Endothelial cell of umbilical vein (primary cell): Measurements from ENCODE around the gene PRKAR1A.

Source experiments
- EZH2 ChIP-seq: IDR thresholded peaks from 2 replicates; pipeline ENCODE4 v1.6.1; 2012; ENCODE audit warnings: borderline replicate concordance, low read depth, mild to moderate bottlenecking, moderate library complexity, low read length, inconsistent platforms; ENCODE audit not compliant: severe bottlenecking
- FOS ChIP-seq: IDR thresholded peaks from 2 replicates; pipeline ENCODE4 v1.6.1; 2011; ENCODE audit warnings: mild to moderate bottlenecking, low read length, moderate library complexity, borderline replicate concordance; ENCODE audit not compliant: insufficient read depth
- POLR2A ChIP-seq: IDR thresholded peaks from 2 replicates; pipeline ENCODE4 v1.6.1; 2012; ENCODE audit warnings: low read depth, mild to moderate bottlenecking, control low read depth, low read length
- POLR2AphosphoS5 ChIP-seq: IDR thresholded peaks from 2 replicates; pipeline ENCODE4 v1.6.1; 2012; ENCODE audit warnings: low read depth, mild to moderate bottlenecking, control low read depth, low read length, moderate library complexity; ENCODE audit not compliant: insufficient read depth
- TF ChIP-seq, protein P1 (sequence below), 2 donors: IDR thresholded peaks; 1 replicate in 1 of 2; 2 replicates in 1 of 2; pipeline ENCODE4 v1.5.1; 2011; ENCODE audit warnings: low read length in 2 of 2, mild to moderate bottlenecking in 2 of 2, moderate library complexity in 2 of 2, control low read depth in 1 of 2, inconsistent platforms in 1 of 2, low read depth in 1 of 2; ENCODE audit not compliant: insufficient read depth in 1 of 2; ENCODE audit errors: extremely low read depth in 1 of 2
- TF ChIP-seq, protein P2 (sequence below): IDR thresholded peaks from 2 replicates; pipeline ENCODE4 v1.6.1; 2011; ENCODE audit not compliant: insufficient read depth, insufficient read length

DNA sequence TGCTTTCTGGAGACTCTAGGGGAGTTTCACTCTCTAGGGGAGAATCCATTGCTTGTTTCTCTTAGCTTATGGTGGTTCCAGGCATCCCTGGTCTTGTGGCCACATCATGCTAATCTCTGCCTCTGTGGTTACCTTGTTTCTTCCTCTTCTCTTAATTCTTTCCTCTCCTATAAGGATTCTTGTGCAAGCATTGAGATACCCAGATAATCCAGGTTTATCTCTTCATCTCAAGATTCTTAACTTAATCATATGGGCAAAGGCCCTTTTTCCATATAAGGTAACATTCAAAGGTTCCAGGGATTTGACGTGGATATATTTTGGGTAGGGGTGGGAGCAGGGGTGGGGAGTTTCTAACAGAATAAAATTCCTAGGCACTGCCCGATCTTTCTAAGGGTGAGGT is 56.4 kb downstream of the PRKAR1A start:
- TF ChIP-seq, protein P1, sequence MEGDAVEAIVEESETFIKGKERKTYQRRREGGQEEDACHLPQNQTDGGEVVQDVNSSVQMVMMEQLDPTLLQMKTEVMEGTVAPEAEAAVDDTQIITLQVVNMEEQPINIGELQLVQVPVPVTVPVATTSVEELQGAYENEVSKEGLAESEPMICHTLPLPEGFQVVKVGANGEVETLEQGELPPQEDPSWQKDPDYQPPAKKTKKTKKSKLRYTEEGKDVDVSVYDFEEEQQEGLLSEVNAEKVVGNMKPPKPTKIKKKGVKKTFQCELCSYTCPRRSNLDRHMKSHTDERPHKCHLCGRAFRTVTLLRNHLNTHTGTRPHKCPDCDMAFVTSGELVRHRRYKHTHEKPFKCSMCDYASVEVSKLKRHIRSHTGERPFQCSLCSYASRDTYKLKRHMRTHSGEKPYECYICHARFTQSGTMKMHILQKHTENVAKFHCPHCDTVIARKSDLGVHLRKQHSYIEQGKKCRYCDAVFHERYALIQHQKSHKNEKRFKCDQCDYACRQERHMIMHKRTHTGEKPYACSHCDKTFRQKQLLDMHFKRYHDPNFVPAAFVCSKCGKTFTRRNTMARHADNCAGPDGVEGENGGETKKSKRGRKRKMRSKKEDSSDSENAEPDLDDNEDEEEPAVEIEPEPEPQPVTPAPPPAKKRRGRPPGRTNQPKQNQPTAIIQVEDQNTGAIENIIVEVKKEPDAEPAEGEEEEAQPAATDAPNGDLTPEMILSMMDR (IDR thresholded peaks at IDR 0.05; ENCODE audit: extremely low read depth in 1 of 2, insufficient read depth in 1 of 2, low read depth in 1 of 2, low read length in 2 of 2), result no peak
- TF ChIP-seq EZH2 (no peak), POLR2A (no peak), POLR2AphosphoS5 (no peak), FOS (no peak)
- TF ChIP-seq, protein P2, sequence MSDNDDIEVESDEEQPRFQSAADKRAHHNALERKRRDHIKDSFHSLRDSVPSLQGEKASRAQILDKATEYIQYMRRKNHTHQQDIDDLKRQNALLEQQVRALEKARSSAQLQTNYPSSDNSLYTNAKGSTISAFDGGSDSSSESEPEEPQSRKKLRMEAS, result no peak
